CD14-positive monocyte (primary cell): ENCODE results near the gene CALD1. TPM values are rescaled to one million over a fixed set of nuclear protein-coding genes. Genes with fewer than 3 reads are reported as not detected.

ENCODE experiments used
- DNase-seq, 3 donors: peaks; one replicate each; pipeline ENCODE4 v3.0.0-alpha.2; 2011 to 2022
- H2AFZ ChIP-seq: 2 replicates; pipeline ENCODE4 v1.6.0; 2012; ENCODE audit warnings: mild to moderate bottlenecking, low read depth, low read length, inconsistent platforms; ENCODE audit not compliant: insufficient read depth, poor library complexity, severe bottlenecking
- H3K27ac ChIP-seq, 2 donors: 1 replicate in 1 of 2; 2 replicates in 1 of 2; pipeline ENCODE4 v1.5.1; 2012 to 2013; ENCODE audit warnings: low read length in 2 of 2, control low read depth in 1 of 2, inconsistent platforms in 1 of 2, low read depth in 1 of 2, mild to moderate bottlenecking in 1 of 2
- H3K27me3 ChIP-seq, 2 donors: one replicate each; pipeline versions ENCODE4 v1.6.0 to v1.6.1; 2011 to 2013; ENCODE audit warnings: low read length in 2 of 2; ENCODE audit not compliant: control insufficient read depth in 2 of 2, insufficient read depth in 2 of 2
- H3K36me3 ChIP-seq, 2 donors: replicated peaks in 1 of 2; 1 replicate in 1 of 2; 2 replicates in 1 of 2; pipeline versions ENCODE4 v1.5.1 to v1.6.1; 2012 to 2013; ENCODE audit warnings: low read length in 2 of 2, control low read depth in 1 of 2, inconsistent platforms in 1 of 2, mild to moderate bottlenecking in 1 of 2; ENCODE audit not compliant: insufficient read depth in 2 of 2, control insufficient read depth in 1 of 2
- H3K4me1 ChIP-seq, 2 donors: 1 replicate in 1 of 2; 2 replicates in 1 of 2; pipeline versions ENCODE4 v1.5.1 to v1.6.1; 2012 to 2013; ENCODE audit warnings: low read length in 2 of 2, control low read depth in 1 of 2, inconsistent platforms in 1 of 2, mild to moderate bottlenecking in 1 of 2, moderate library complexity in 1 of 2; ENCODE audit not compliant: insufficient read depth in 2 of 2, control insufficient read depth in 1 of 2
- H3K4me2 ChIP-seq: replicated peaks from 2 replicates; pipeline ENCODE3; 2012; ENCODE audit warnings: low read length, moderate library complexity, mild to moderate bottlenecking; ENCODE audit not compliant: poor library complexity, severe bottlenecking; ENCODE audit errors: extremely low read depth
- H3K4me3 ChIP-seq, 3 experiments: fragments of 200-600 bp in 1 of 3; sonication (generic) in 1 of 3; replicated peaks in 1 of 3; 1 replicate in 2 of 3; 2 replicates in 1 of 3; pipeline ENCODE4 v1.5.1; 2011 to 2013; ENCODE audit warnings: low read length in 3 of 3, mild to moderate bottlenecking in 3 of 3, control low read depth in 2 of 3, low read depth in 2 of 3, inconsistent platforms in 1 of 3, moderate library complexity in 1 of 3
- H3K79me2 ChIP-seq: 2 replicates; pipeline ENCODE4 v1.6.0; 2012; ENCODE audit warnings: mild to moderate bottlenecking, control low read depth, inconsistent platforms, low read length, moderate library complexity; ENCODE audit not compliant: insufficient read depth
- H3K9ac ChIP-seq: 2 replicates; pipeline ENCODE4 v1.6.0; 2017; ENCODE audit warnings: low read length, mild to moderate bottlenecking; ENCODE audit not compliant: insufficient read depth, poor library complexity, severe bottlenecking
- H3K9me3 ChIP-seq, 2 donors: replicated peaks in 1 of 2; 1 replicate in 1 of 2; 2 replicates in 1 of 2; pipeline versions ENCODE4 v1.5.1 to v1.6.1; 2012 to 2013; ENCODE audit warnings: low read length in 2 of 2, control low read depth in 1 of 2; ENCODE audit not compliant: control insufficient read depth in 1 of 2, insufficient read depth in 1 of 2
- H4K20me1 ChIP-seq: 2 replicates; pipeline ENCODE4 v1.6.0; 2012; ENCODE audit warnings: mild to moderate bottlenecking, low read length, control low read depth, moderate library complexity; ENCODE audit not compliant: insufficient read depth
- H3K27ac Mint-ChIP-seq, 7 donors: one replicate each; pipeline ENCODE4 v1.8.0; 2020; ENCODE audit warnings: mild to moderate bottlenecking in 7 of 7, mixed read lengths in 7 of 7, moderate library complexity in 6 of 7, inconsistent platforms in 2 of 7
- H3K27me3 Mint-ChIP-seq, 3 donors: one replicate each; pipeline ENCODE4 v1.8.0; 2021 to 2022; ENCODE audit warnings: low read depth in 3 of 3, mild to moderate bottlenecking in 3 of 3, mixed read lengths in 3 of 3, moderate library complexity in 3 of 3, inconsistent platforms in 1 of 3
- H3K36me3 Mint-ChIP-seq, 2 donors: one replicate each; pipeline ENCODE4 v1.8.0; 2020; ENCODE audit warnings: mixed read lengths in 2 of 2, inconsistent platforms in 1 of 2, mild to moderate bottlenecking in 1 of 2
- H3K4me1 Mint-ChIP-seq: one replicate; pipeline ENCODE4 v1.8.0; 2020; ENCODE audit warnings: mild to moderate bottlenecking, mixed read lengths
- H3K4me3 Mint-ChIP-seq, 2 donors: one replicate each; pipeline ENCODE4 v1.8.0; 2020; ENCODE audit warnings: mild to moderate bottlenecking in 2 of 2, mixed read lengths in 2 of 2, moderate library complexity in 1 of 2
- H3K9me3 Mint-ChIP-seq, 7 donors: one replicate each; pipeline ENCODE4 v1.8.0; 2020 to 2022; ENCODE audit warnings: mixed read lengths in 7 of 7, mild to moderate bottlenecking in 6 of 7, moderate library complexity in 6 of 7, inconsistent platforms in 2 of 7
- WGBS: methylation state at CpG from one replicate; pipeline ENCODE4 v1.1.5; 2013; ENCODE audit warnings: missing lambda C conversion rate; ENCODE audit not compliant: insufficient coverage; 5-methylcytosine and 5-hydroxymethylcytosine counted together
- intact Hi-C, 2 donors: fragments of 100-400 bp; cut with micrococcal nuclease; formaldehyde crosslinking; loops; one replicate each; pipeline versions ENCODE4 v1.15.0 to v1.15.1; 2023
- polyA plus RNA-seq, 3 donors: library from polyadenylated mRNA; depleted of rRNA in 1 of 3; unstranded in 2 of 3; stranded (reverse) in 1 of 3; fragments of 300-500 nt in 2 of 3; fragments of >200 nt in 1 of 3; fragmentation: Illumina TruSeq in 2 of 3; gene quantifications; 1 replicate in 2 of 3; 2 replicates in 1 of 3; pipeline ENCODE4 v1.2.3, GENCODE V29; 2012 to 2021
- TF ChIP-seq, protein P1 (sequence below): fragments of 200-600 bp; IDR thresholded peaks from one replicate; pipeline ENCODE4 v1.8.0; 2022; ENCODE audit warnings: antibody characterized with exemption, mild to moderate bottlenecking

The CALD1 gene
- polyA plus RNA-seq, 3 donors = 0.18 TPM; not detected in 2

DNA sequence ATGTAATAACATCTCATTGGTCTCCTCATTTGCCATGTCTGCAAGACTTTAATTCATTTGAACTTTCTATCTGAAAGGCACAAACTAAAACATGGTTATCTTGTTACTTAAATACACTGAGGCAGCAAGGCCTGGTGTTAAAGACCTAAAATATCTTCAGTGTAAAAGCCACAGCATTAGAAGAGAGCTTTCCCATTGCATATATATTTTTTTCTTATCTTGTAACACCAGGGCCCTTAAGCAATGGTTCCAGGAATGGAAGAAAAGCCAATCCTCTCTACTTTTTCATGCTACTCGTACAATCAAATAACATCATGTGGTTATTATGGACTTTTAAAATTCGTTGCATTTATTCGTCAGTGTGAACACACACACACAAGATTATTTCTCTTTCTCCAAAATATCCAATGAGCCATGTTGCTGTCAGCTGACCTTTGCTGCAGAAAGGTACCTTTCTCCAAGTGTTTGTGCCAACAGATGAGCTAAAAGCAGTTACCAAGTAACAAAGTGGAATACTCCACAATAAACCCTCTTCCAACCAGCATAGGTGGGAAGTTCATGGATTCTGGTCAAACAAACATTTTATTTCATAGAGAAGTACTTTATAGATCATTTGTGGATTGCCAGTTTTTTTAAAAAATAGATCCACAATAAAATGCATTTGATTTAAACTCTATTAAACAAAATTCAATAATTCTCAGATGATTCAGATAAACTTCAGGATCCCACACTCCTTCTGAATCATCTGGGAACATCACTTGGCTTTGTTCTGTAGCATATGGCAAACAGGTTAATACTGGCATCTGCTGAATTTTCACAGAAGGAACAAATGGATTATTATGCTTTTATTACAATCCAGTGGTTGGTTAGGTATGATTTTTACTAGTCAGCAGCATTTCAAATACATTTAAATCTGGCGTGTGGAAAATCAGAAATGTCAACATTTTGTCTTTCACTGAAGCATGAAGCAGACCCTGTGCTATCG, 143.6 kb downstream of the CALD1 start:
- Mint-ChIP-seq H3K4me1 (no peaks in the 10 kb centered on the region), H3K27ac (no peak overlapping the region), H3K27me3 (peaks cover 0 to 2% (median 0%) of the 10 kb centered on the region in 3 donors), H3K4me3 (no peak overlapping the region), H3K36me3 (no peaks in the 10 kb centered on the region), H3K9me3 (peaks cover 6 to 14% (median 8%) of the 10 kb centered on the region in 7 donors)
- H3K36me3 ChIP-seq = no peaks in the 10 kb centered on the region
- H3K4me3 ChIP-seq = no peak overlapping the region
- no peak for DNase-seq
- intact Hi-C loops = no loop called here
- H3K4me1 ChIP-seq = no peaks in the 10 kb centered on the region
- no peaks in the 10 kb centered on the region for H4K20me1 ChIP-seq
- no peaks in the 10 kb centered on the region for H3K27me3 ChIP-seq
- TF ChIP-seq, protein P1, sequence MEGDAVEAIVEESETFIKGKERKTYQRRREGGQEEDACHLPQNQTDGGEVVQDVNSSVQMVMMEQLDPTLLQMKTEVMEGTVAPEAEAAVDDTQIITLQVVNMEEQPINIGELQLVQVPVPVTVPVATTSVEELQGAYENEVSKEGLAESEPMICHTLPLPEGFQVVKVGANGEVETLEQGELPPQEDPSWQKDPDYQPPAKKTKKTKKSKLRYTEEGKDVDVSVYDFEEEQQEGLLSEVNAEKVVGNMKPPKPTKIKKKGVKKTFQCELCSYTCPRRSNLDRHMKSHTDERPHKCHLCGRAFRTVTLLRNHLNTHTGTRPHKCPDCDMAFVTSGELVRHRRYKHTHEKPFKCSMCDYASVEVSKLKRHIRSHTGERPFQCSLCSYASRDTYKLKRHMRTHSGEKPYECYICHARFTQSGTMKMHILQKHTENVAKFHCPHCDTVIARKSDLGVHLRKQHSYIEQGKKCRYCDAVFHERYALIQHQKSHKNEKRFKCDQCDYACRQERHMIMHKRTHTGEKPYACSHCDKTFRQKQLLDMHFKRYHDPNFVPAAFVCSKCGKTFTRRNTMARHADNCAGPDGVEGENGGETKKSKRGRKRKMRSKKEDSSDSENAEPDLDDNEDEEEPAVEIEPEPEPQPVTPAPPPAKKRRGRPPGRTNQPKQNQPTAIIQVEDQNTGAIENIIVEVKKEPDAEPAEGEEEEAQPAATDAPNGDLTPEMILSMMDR = no peak
- H3K9me3 ChIP-seq = peaks cover 0 to 5% of the 10 kb centered on the region in 2 donors
- no peak overlapping the region for H3K9ac ChIP-seq
- WGBS = no CpG with 5 or more reads among the region's 5 CpGs
- no peak overlapping the region for H2AFZ ChIP-seq
- H3K27ac ChIP-seq = no peak overlapping the region
- no peak overlapping the region for H3K4me2 ChIP-seq
- H3K79me2 ChIP-seq = no peaks in the 10 kb centered on the region

DNA sequence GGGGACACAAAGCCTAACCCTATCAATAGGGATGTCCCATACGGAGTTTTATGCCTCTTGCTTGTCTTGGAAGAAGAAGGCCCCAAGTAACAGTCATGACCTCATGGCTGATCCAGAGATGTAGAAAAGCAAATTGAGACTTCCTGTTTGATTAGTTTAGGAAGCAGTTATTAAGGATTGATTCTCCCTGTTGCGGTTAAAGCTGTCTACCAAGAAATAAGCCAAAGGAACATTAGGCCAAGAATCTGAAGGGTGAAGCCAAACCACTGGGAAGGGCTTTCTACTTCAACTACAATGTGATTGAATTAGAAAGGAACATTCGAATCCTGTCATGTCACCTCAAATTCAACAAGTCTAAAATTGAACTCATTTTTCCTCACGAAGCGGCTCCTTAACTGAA, 146.3 kb downstream of the CALD1 start:
- no CpG with 5 or more reads among the region's 5 CpGs for WGBS
- peaks cover 6 to 14% (median 8%) of the 10 kb centered on the region in 7 donors for H3K9me3 Mint-ChIP-seq
- H4K20me1 ChIP-seq = no peaks in the 10 kb centered on the region
- H3K27ac ChIP-seq = no peak overlapping the region
- no peaks in the 10 kb centered on the region for H3K4me1 ChIP-seq
- DNase-seq = no peak
- no peak overlapping the region for H3K4me3 Mint-ChIP-seq
- H3K36me3 ChIP-seq = no peaks in the 10 kb centered on the region
- H3K79me2 ChIP-seq = no peaks in the 10 kb centered on the region
- H2AFZ ChIP-seq = no peak overlapping the region
- H3K4me2 ChIP-seq = no peak overlapping the region
- H3K4me3 ChIP-seq = no peak overlapping the region
- no peaks in the 10 kb centered on the region for H3K27me3 ChIP-seq
- H3K9ac ChIP-seq = no peak overlapping the region
- H3K36me3 Mint-ChIP-seq = no peaks in the 10 kb centered on the region
- peaks cover 0 to 2% (median 2%) of the 10 kb centered on the region in 3 donors for H3K27me3 Mint-ChIP-seq
- intact Hi-C loops = no loop called here
- H3K9me3 ChIP-seq = peaks cover 0 to 5% of the 10 kb centered on the region in 2 donors
- TF ChIP-seq, protein P1 = no peak
- H3K27ac Mint-ChIP-seq = no peak overlapping the region
- no peaks in the 10 kb centered on the region for H3K4me1 Mint-ChIP-seq
